ENCODE data around the gene TRPV3.
A peak's percentile ranks its signal among the peaks of the same experiment; 100 is the strongest.

TRPV3 gene

GRCh38 chr17:3553419-3554401, 3.9 kb downstream of the TRPV3 start:
- H3K23ac ChIP-seq (ENCODE audit: low read depth, low read length, poor library complexity): no peak overlapping the region
- peak overlapping the region; percentile 35 for H3K18ac ChIP-seq (ENCODE audit: low read length)
- H2AK5ac ChIP-seq (ENCODE audit: low read depth, low read length): peak overlapping the region; percentile 32
- no peak overlapping the region for H2AFZ ChIP-seq (ENCODE audit: low read length)
- no peak overlapping the region for H2BK12ac ChIP-seq (ENCODE audit: low read length)
- H3K79me1 ChIP-seq (ENCODE audit: low read depth, low read length): no peaks in the 10 kb centered on the region
- no peak overlapping the region for H2BK120ac ChIP-seq (ENCODE audit: low read depth, low read length)
- H4K91ac ChIP-seq (ENCODE audit: low read depth, low read length, poor library complexity): no peak overlapping the region
- H3K9ac ChIP-seq (ENCODE audit: low read depth, low read length, poor library complexity): no peak overlapping the region
- H3K4me1 ChIP-seq (ENCODE audit: control insufficient read depth in 2 of 2, insufficient read depth in 1 of 2, low read depth in 1 of 2, low read length in 2 of 2): peaks cover 0 to 5% of the 10 kb centered on the region in 2 donors
- peaks cover 0 to 3% of the 10 kb centered on the region in 2 donors for H3K9me3 ChIP-seq (replicated peaks in 1 of 2; ENCODE audit: control insufficient read depth in 2 of 2, insufficient read depth in 1 of 2, low read depth in 1 of 2, low read length in 2 of 2)
- H3K14ac ChIP-seq (ENCODE audit: low read length): peak overlapping the region; percentile 63
- H3K4me3 ChIP-seq (ENCODE audit: low read length in 2 of 2): no peak overlapping the region
- no peak overlapping the region for H3K4me2 ChIP-seq (ENCODE audit: insufficient read depth, low read length, poor library complexity, severe bottlenecking)
- H4K8ac ChIP-seq (ENCODE audit: low read depth, low read length): peak overlapping the region; percentile 32
- no peak for DNase-seq (ENCODE audit: low spot score)
- WGBS, 2 donors (ENCODE audit: extremely low coverage in 2 of 2, insufficient read length in 2 of 2, insufficient replicate concordance in 1 of 2): no CpG with 5 or more reads among the region's 21 CpGs
- no peak overlapping the region for H3K27ac ChIP-seq (replicated peaks; ENCODE audit: low read length)
- H2BK5ac ChIP-seq (ENCODE audit: low read length): peak overlapping the region; percentile 78
- no peaks in the 10 kb centered on the region for H3K36me3 ChIP-seq (replicated peaks in 1 of 2; ENCODE audit: control insufficient read depth in 2 of 2, insufficient read depth in 2 of 2, low read length in 2 of 2)
- no peaks in the 10 kb centered on the region for H3K27me3 ChIP-seq (ENCODE audit: control insufficient read depth in 3 of 3, insufficient read depth in 3 of 3, low read depth in 1 of 3, low read length in 3 of 3)
- H2BK15ac ChIP-seq (ENCODE audit: low read length): peak overlapping the region; percentile 56
- no peak overlapping the region for H3K4ac ChIP-seq (ENCODE audit: low read length)

- no peak overlapping the region for H3K4me3 ChIP-seq (ENCODE audit: low read length in 2 of 2)
- no peak overlapping the region for H4K8ac ChIP-seq (ENCODE audit: low read depth, low read length)
- no peak overlapping the region for H2BK120ac ChIP-seq (ENCODE audit: low read depth, low read length)
- H2BK15ac ChIP-seq (ENCODE audit: low read length): peak overlapping the region; percentile 41
- peaks cover 0 to 4% of the 10 kb centered on the region in 2 donors for H3K4me1 ChIP-seq (ENCODE audit: control insufficient read depth in 2 of 2, insufficient read depth in 1 of 2, low read depth in 1 of 2, low read length in 2 of 2)
- no peak overlapping the region for H3K27ac ChIP-seq (replicated peaks; ENCODE audit: low read length)
- H2BK5ac ChIP-seq (ENCODE audit: low read length): no peak overlapping the region
- H3K9ac ChIP-seq (ENCODE audit: low read depth, low read length, poor library complexity): no peak overlapping the region
- H3K4me2 ChIP-seq (ENCODE audit: insufficient read depth, low read length, poor library complexity, severe bottlenecking): no peak overlapping the region
- no peak for DNase-seq (ENCODE audit: low spot score)
- H3K14ac ChIP-seq (ENCODE audit: low read length): no peak overlapping the region
- peak overlapping the region; percentile 52 for H3K18ac ChIP-seq (ENCODE audit: low read length)
- WGBS, 2 donors (ENCODE audit: extremely low coverage in 2 of 2, insufficient read length in 2 of 2, insufficient replicate concordance in 1 of 2): no CpG with 5 or more reads among the region's 7 CpGs
- H3K9me3 ChIP-seq (replicated peaks in 1 of 2; ENCODE audit: control insufficient read depth in 2 of 2, insufficient read depth in 1 of 2, low read depth in 1 of 2, low read length in 2 of 2): peaks cover 0 to 3% of the 10 kb centered on the region in 2 donors
- no peak overlapping the region for H3K4ac ChIP-seq (ENCODE audit: low read length)
- H2BK12ac ChIP-seq (ENCODE audit: low read length): no peak overlapping the region
- no peak overlapping the region for H4K91ac ChIP-seq (ENCODE audit: low read depth, low read length, poor library complexity)
- no peaks in the 10 kb centered on the region for H3K36me3 ChIP-seq (replicated peaks in 1 of 2; ENCODE audit: control insufficient read depth in 2 of 2, insufficient read depth in 2 of 2, low read length in 2 of 2)
- no peak overlapping the region for H2AFZ ChIP-seq (ENCODE audit: low read length)
- H3K23ac ChIP-seq (ENCODE audit: low read depth, low read length, poor library complexity): no peak overlapping the region
- no peaks in the 10 kb centered on the region for H3K27me3 ChIP-seq (ENCODE audit: control insufficient read depth in 3 of 3, insufficient read depth in 3 of 3, low read depth in 1 of 3, low read length in 3 of 3)
- H3K79me1 ChIP-seq (ENCODE audit: low read depth, low read length): no peaks in the 10 kb centered on the region
- peak overlapping the region; percentile 96 for H2AK5ac ChIP-seq (ENCODE audit: low read depth, low read length)
Observed at GRCh38 chr17:3552916-3553315, 4.7 kb downstream of the TRPV3 start.

- no peak overlapping the region for H2AFZ ChIP-seq (ENCODE audit: low read length)
Observed at GRCh38 chr17:3551189-3551588, 6.4 kb downstream of the TRPV3 start.

DNA sequence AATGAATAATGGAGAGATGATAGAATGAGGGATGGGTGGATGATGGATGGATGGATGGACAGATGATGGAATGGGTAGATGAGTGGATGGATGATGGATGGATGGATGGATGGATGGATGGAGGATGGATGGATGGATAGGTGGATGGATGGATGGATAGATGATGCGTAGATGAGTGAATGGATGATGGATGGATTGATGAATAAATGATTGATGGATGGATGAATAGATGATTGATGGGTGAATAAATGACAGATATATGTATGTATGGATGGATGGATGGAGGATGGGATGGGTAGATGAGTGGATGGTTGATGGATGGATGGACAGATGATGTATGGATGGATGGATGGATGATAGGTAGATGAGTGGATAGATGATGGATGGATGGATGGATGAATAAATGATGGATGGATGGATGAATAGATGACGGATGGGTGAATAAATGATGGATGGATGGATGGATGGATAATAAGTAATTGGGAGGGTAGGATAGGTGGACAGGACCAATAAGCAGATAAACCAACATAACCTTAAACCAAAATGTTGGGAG, 7.9 kb downstream of the TRPV3 start:
- Histone ChIP-seq H3K14ac (ENCODE audit: low read length) (no peak overlapping the region), H3K9ac (ENCODE audit: low read depth, low read length, poor library complexity) (no peak overlapping the region), H2BK120ac (ENCODE audit: low read depth, low read length) (no peak overlapping the region), H3K4me2 (ENCODE audit: insufficient read depth, low read length, poor library complexity, severe bottlenecking) (no peak overlapping the region), H2AK5ac (ENCODE audit: low read depth, low read length) (no peak overlapping the region), H3K4ac (ENCODE audit: low read length) (no peak overlapping the region), H2BK12ac (ENCODE audit: low read length) (no peak overlapping the region), H3K4me3 (ENCODE audit: low read length in 2 of 2) (no peak overlapping the region), H3K4me1 (ENCODE audit: control insufficient read depth in 2 of 2, insufficient read depth in 1 of 2, low read depth in 1 of 2, low read length in 2 of 2) (no peaks in the 10 kb centered on the region), H4K91ac (ENCODE audit: low read depth, low read length, poor library complexity) (no peak overlapping the region), H3K36me3 (replicated peaks in 1 of 2; ENCODE audit: control insufficient read depth in 2 of 2, insufficient read depth in 2 of 2, low read length in 2 of 2) (no peaks in the 10 kb centered on the region), H2AFZ (ENCODE audit: low read length) (no peak overlapping the region), H4K8ac (ENCODE audit: low read depth, low read length) (no peak overlapping the region), H3K9me3 (replicated peaks in 1 of 2; ENCODE audit: control insufficient read depth in 2 of 2, insufficient read depth in 1 of 2, low read depth in 1 of 2, low read length in 2 of 2) (no peaks in the 10 kb centered on the region), H3K27me3 (ENCODE audit: control insufficient read depth in 3 of 3, insufficient read depth in 3 of 3, low read depth in 1 of 3, low read length in 3 of 3) (peaks cover 0 to 3% (median 0%) of the 10 kb centered on the region in 3 experiments), H2BK5ac (ENCODE audit: low read length) (no peak overlapping the region), H3K18ac (ENCODE audit: low read length) (no peak overlapping the region), H3K27ac (replicated peaks; ENCODE audit: low read length) (no peak overlapping the region), H3K79me1 (ENCODE audit: low read depth, low read length) (no peaks in the 10 kb centered on the region), H2BK15ac (ENCODE audit: low read length) (no peak overlapping the region), H3K23ac (ENCODE audit: low read depth, low read length, poor library complexity) (no peak overlapping the region)
- DNase-seq (ENCODE audit: low spot score): no peak
- WGBS, 2 donors (ENCODE audit: extremely low coverage in 2 of 2, insufficient read length in 2 of 2, insufficient replicate concordance in 1 of 2): 100% methylated on average over 1 to 2 of the region's 2 CpGs

More at GRCh38 chr17:3551189-3551588, 6.4 kb downstream of the TRPV3 start:
- H3K27me3 ChIP-seq (ENCODE audit: control insufficient read depth in 3 of 3, insufficient read depth in 3 of 3, low read depth in 1 of 3, low read length in 3 of 3): no peaks in the 10 kb centered on the region
- no peak overlapping the region for H3K23ac ChIP-seq (ENCODE audit: low read depth, low read length, poor library complexity)
- no peaks in the 10 kb centered on the region for H3K4me1 ChIP-seq (ENCODE audit: control insufficient read depth in 2 of 2, insufficient read depth in 1 of 2, low read depth in 1 of 2, low read length in 2 of 2)
- H4K8ac ChIP-seq (ENCODE audit: low read depth, low read length): no peak overlapping the region
- H3K79me1 ChIP-seq (ENCODE audit: low read depth, low read length): no peaks in the 10 kb centered on the region
- H2BK15ac ChIP-seq (ENCODE audit: low read length): peak overlapping the region; percentile 42
- peak overlapping the region; percentile 77 for H3K18ac ChIP-seq (ENCODE audit: low read length)
- no peaks in the 10 kb centered on the region for H3K36me3 ChIP-seq (replicated peaks in 1 of 2; ENCODE audit: control insufficient read depth in 2 of 2, insufficient read depth in 2 of 2, low read length in 2 of 2)
- no peak overlapping the region for H2BK5ac ChIP-seq (ENCODE audit: low read length)
- peak overlapping the region; percentile 10 for H2AK5ac ChIP-seq (ENCODE audit: low read depth, low read length)
- H2BK120ac ChIP-seq (ENCODE audit: low read depth, low read length): no peak overlapping the region
- H3K9ac ChIP-seq (ENCODE audit: low read depth, low read length, poor library complexity): no peak overlapping the region
- no peak overlapping the region for H3K27ac ChIP-seq (replicated peaks; ENCODE audit: low read length)
- no peak overlapping the region for H3K14ac ChIP-seq (ENCODE audit: low read length)
- H3K9me3 ChIP-seq (replicated peaks in 1 of 2; ENCODE audit: control insufficient read depth in 2 of 2, insufficient read depth in 1 of 2, low read depth in 1 of 2, low read length in 2 of 2): no peaks in the 10 kb centered on the region
- no peak overlapping the region for H2BK12ac ChIP-seq (ENCODE audit: low read length)
- DNase-seq (ENCODE audit: low spot score): no peak
- H3K4me2 ChIP-seq (ENCODE audit: insufficient read depth, low read length, poor library complexity, severe bottlenecking): no peak overlapping the region
- no CpG with 5 or more reads among the region's 6 CpGs for WGBS, 2 donors (ENCODE audit: extremely low coverage in 2 of 2, insufficient read length in 2 of 2, insufficient replicate concordance in 1 of 2)
- no peak overlapping the region for H3K4ac ChIP-seq (ENCODE audit: low read length)
- H3K4me3 ChIP-seq (ENCODE audit: low read length in 2 of 2): no peak overlapping the region
- H4K91ac ChIP-seq (ENCODE audit: low read depth, low read length, poor library complexity): no peak overlapping the region

All from neuronal stem cell (in vitro differentiated cells).